Gastrocnemius medialis (tissue), 4 donors: ENCODE measurements around the gene THRB. TPM values are rescaled to one million over a fixed set of nuclear protein-coding genes. Genes with fewer than 3 reads are reported as not detected.
A peak's percentile ranks its signal among the peaks of the same experiment; 100 is the strongest.

Experiments
- ATAC-seq, 2 donors: fragments of 150-250 bp; one replicate each; pipeline ENCODE4 v1.9.1; 2016
- DNase-seq, 2 donors: peaks; one replicate each; pipeline ENCODE4 v3.0.0-alpha.2; 2019
- H3K27ac ChIP-seq, 4 donors: fragments of 200-600 bp; sonication (generic); 1 replicate in 1 of 4; 2 replicates in 3 of 4; pipeline ENCODE4 v1.5.1; 2016 to 2018; ENCODE audit warnings: mild to moderate bottlenecking in 2 of 4, moderate library complexity in 1 of 4
- H3K27me3 ChIP-seq, 3 donors: fragments of 200-600 bp; sonication (generic) in 2 of 3; 1 replicate in 1 of 3; 2 replicates in 2 of 3; pipeline versions ENCODE4 v1.5.1 to v1.6.0; 2016 to 2019; ENCODE audit warnings: mild to moderate bottlenecking in 1 of 3, moderate library complexity in 1 of 3
- H3K36me3 ChIP-seq, 2 donors: fragments of 200-600 bp; sonication (generic) in 1 of 2; one replicate each; pipeline ENCODE4 v1.5.1; 2017 to 2018
- H3K4me1 ChIP-seq, 2 donors: fragments of 200-600 bp; sonication (generic) in 1 of 2; one replicate each; pipeline ENCODE4 v1.5.1; 2016 to 2017; ENCODE audit warnings: mild to moderate bottlenecking in 2 of 2
- H3K4me3 ChIP-seq, 4 donors: fragments of 200-600 bp; sonication (generic) in 3 of 4; 1 replicate in 1 of 4; 2 replicates in 3 of 4; pipeline ENCODE4 v1.5.1; 2016 to 2019; ENCODE audit warnings: mild to moderate bottlenecking in 2 of 4
- H3K9me3 ChIP-seq, 3 donors: fragments of 200-600 bp; sonication (generic) in 2 of 3; 1 replicate in 1 of 3; 2 replicates in 2 of 3; pipeline ENCODE4 v1.5.1; 2016 to 2019
- POLR2A ChIP-seq, 2 donors: fragments of 450-650 bp; IDR thresholded peaks; one replicate each; pipeline ENCODE4 v1.6.1; 2017; ENCODE audit warnings: antibody characterized with exemption in 2 of 2, mild to moderate bottlenecking in 2 of 2, moderate library complexity in 2 of 2
- in situ Hi-C, 4 donors: fragments of 200-750 bp; cut with MboI; loops; one replicate each; pipeline versions ENCODE4 v1.15.0 to v1.8.0; 2017; ENCODE audit warnings: low sequenced_read_pairs in 4 of 4
- intact Hi-C: fragments of 100-400 bp; cut with DNase I; formaldehyde crosslinking; loops from one replicate; pipeline ENCODE4 v1.15.1; 2023; ENCODE audit warnings: low total_unique reads
- total RNA-seq, 4 donors: library from RNA; depleted of rRNA; stranded (reverse); fragments of >200 nt; gene quantifications; one replicate each; pipeline versions ENCODE4 v1.1.0 to v1.2.3, GENCODE V29; 2016
- TF ChIP-seq, protein P1 (sequence below), 5 experiments: fragments of 450-650 bp in 3 of 5; fragments of 200-600 bp in 2 of 5; sonication (generic) in 2 of 5; IDR thresholded peaks in 4 of 5; conservative IDR thresholded peaks in 1 of 5; 1 replicate in 4 of 5; 2 replicates in 1 of 5; pipeline ENCODE4 v1.5.1; 2016 to 2019; ENCODE audit warnings: antibody characterized with exemption in 5 of 5, mild to moderate bottlenecking in 3 of 5, moderate library complexity in 3 of 5

The THRB gene
- total RNA-seq, 4 donors from 2014 or later, result 20.1 to 60.0 (median 25.3) TPM

GRCh38 chr3:24538891-24539290, 44.2 kb upstream of the THRB start:
- DNase-seq (peak; percentile 46 to 62), ATAC-seq (peak; percentile 91 to 92)
- Histone ChIP-seq H3K36me3 (no peaks in the 10 kb centered on the region), H3K9me3 (no peaks in the 10 kb centered on the region), H3K27ac (peak overlapping the region in 3 of 4 donors; percentile 48 to 62 (median 58)), H3K4me3 (no peak overlapping the region), H3K4me1 (peaks cover 15 to 16% of the 10 kb centered on the region in 2 donors), H3K27me3 (no peaks in the 10 kb centered on the region)
- in situ Hi-C loops, result no loop called here
- intact Hi-C loops, result no loop called here
- TF ChIP-seq, protein P1, sequence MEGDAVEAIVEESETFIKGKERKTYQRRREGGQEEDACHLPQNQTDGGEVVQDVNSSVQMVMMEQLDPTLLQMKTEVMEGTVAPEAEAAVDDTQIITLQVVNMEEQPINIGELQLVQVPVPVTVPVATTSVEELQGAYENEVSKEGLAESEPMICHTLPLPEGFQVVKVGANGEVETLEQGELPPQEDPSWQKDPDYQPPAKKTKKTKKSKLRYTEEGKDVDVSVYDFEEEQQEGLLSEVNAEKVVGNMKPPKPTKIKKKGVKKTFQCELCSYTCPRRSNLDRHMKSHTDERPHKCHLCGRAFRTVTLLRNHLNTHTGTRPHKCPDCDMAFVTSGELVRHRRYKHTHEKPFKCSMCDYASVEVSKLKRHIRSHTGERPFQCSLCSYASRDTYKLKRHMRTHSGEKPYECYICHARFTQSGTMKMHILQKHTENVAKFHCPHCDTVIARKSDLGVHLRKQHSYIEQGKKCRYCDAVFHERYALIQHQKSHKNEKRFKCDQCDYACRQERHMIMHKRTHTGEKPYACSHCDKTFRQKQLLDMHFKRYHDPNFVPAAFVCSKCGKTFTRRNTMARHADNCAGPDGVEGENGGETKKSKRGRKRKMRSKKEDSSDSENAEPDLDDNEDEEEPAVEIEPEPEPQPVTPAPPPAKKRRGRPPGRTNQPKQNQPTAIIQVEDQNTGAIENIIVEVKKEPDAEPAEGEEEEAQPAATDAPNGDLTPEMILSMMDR (IDR thresholded peaks at IDR 0.05 in 4 of 5, conservative IDR thresholded peaks at IDR 0.05 in 1 of 5), result no peak
- no peak for TF ChIP-seq POLR2A (IDR thresholded peaks at IDR 0.05)

DNA sequence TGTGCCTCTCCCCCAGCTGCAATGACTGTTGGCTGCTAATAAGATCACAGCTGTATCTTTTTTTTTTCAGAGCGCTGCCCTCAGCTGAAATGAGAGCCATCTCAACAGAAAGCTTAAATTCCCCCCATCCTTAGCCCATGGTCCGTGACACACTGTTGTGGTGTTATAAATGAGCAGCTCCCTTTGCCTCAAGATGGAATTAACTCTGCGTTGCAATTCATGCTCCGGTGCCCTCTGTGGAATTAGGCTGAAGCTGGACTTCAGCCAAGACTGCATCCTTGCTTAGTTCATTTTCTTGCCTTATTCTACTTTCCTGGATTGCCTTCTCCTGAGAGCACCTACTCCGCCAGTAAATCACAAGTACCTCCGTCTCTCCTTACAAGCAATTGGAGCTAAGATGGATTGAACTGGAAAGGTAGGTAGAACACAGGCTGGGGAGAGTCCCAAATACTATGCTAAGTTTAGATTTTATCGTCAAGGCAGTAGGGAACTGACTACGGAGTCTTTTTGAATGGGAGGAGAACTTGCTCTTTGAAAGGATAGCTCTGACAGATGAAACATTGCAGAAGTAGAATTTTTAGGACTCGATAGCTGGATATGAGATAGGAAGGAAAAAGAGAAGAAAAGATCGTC, 39.0 kb upstream of the THRB start:
- no peaks in the 10 kb centered on the region for H3K36me3 ChIP-seq
- H3K27ac ChIP-seq, result no peak overlapping the region
- in situ Hi-C loops (no loop called here), intact Hi-C loops (no loop called here)
- ATAC-seq, result peak; percentile 50 to 60
- H3K9me3 ChIP-seq, result no peaks in the 10 kb centered on the region
- H3K4me1 ChIP-seq, result peaks cover 12 to 13% of the 10 kb centered on the region in 2 donors
- TF ChIP-seq, protein P1 (IDR thresholded peaks at IDR 0.05 in 4 of 5, conservative IDR thresholded peaks at IDR 0.05 in 1 of 5), result no peak
- TF ChIP-seq POLR2A (IDR thresholded peaks at IDR 0.05), result no peak
- no peaks in the 10 kb centered on the region for H3K27me3 ChIP-seq
- H3K4me3 ChIP-seq, result no peak overlapping the region
- DNase-seq, result no peak

DNA sequence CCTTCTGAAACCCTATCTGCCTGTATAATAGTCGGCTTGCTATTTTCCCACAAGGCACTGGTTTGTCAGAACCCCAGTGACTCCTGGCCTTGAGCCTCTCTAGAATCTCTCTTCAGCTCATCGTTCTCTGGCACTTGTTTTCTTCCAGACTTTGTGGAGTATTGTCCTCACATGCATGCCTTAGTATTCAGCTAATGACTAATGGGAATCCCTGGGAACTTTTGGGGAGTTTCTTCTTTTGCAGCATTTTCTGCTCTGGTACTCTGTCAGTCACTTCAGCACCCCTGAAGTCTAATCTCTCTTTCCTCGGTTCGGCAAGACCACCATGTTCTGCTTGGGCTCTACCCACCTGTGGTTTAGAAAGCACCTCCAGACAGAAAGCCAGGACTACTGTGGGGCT, 35.8 kb upstream of the THRB start:
- intact Hi-C loops (no loop called here), in situ Hi-C loops (no loop called here)
- DNase-seq, result no peak
- H3K4me3 ChIP-seq, result no peak overlapping the region
- TF ChIP-seq POLR2A (IDR thresholded peaks at IDR 0.05), result no peak
- TF ChIP-seq, protein P1 (IDR thresholded peaks at IDR 0.05 in 4 of 5, conservative IDR thresholded peaks at IDR 0.05 in 1 of 5), result no peak
- no peaks in the 10 kb centered on the region for H3K9me3 ChIP-seq
- H3K27me3 ChIP-seq, result no peaks in the 10 kb centered on the region
- no peak for ATAC-seq
- no peak overlapping the region for H3K27ac ChIP-seq
- peaks cover 4 to 11% of the 10 kb centered on the region in 2 donors for H3K4me1 ChIP-seq
- H3K36me3 ChIP-seq, result no peaks in the 10 kb centered on the region

- Histone ChIP-seq H3K27me3 (no peaks in the 10 kb centered on the region), H3K9me3 (no peaks in the 10 kb centered on the region), H3K4me3 (no peak overlapping the region), H3K4me1 (peaks cover 4 to 11% of the 10 kb centered on the region in 2 donors), H3K27ac (no peak overlapping the region), H3K36me3 (no peaks in the 10 kb centered on the region)
- TF ChIP-seq, protein P1 (IDR thresholded peaks at IDR 0.05 in 4 of 5, conservative IDR thresholded peaks at IDR 0.05 in 1 of 5), result no peak
- TF ChIP-seq POLR2A (IDR thresholded peaks at IDR 0.05), result no peak
- intact Hi-C loops, result no loop called here
- in situ Hi-C loops, result no loop called here
- ATAC-seq, result no peak
- DNase-seq, result no peak
Measured at GRCh38 chr3:24529210-24529609, 34.6 kb upstream of the THRB start.
